HuH-7 (cell line): ENCODE measurements around the gene PLXNB3.
"Not testable (repeated sequence)": the region's sequence is repeated elsewhere in the genome, so short reads cannot be mapped to it uniquely, and the experiment has no call there.

ENCODE experiments used
- DNase-seq: peaks from one replicate; pipeline ENCODE4 v3.0.0; 2011; ENCODE audit warnings: low spot score

Gene PLXNB3

DNA sequence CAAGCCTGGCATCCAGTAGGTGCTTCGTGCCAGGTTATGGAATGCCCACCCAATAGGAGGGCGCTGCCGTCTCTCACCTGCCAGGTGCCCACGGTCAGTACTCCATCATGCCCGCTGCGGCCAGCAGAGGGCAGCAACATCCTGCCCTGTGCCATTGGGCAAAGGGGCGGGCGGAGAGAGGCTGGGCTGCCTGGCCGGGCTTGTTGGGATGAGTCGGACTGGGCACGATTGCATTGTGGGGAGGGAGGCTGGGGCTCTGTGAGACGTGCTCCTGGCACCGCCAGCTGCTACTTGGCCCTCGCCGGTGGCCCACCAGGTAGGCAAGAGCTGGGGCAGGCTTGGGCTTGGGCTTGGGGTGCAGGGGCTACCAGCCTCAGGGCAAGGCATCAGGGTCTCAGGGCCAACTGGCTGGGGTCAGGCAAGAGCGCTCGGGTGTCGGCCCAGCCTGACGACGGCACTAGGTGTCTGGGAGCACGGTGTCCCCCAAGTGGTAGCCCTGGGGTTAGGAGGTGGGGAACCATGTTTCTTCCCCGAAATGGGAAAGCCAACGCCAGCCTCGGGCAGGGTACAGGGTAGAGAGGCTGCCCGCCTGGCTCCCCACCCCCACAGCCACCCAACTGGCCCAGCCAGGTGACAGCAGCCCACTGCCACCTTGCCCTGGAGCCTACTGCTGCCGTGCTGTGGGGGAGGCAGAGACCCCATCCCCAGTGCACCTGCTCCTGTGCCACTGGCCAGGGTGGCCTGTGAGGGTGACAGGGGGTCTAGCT, at the start of gene PLXNB3:
Gene PLXNB3, plus strand, starts transcription at position 261 of the 767 bp plus-strand sequence. CDS start 1,287 bp downstream, outside the sequence.
- DNase-seq = peak; percentile 73

- DNase-seq = no peak
Observed at GRCh38 chrX:153714256-153714655, 49.8 kb upstream of the PLXNB3 start.

GRCh38 chrX:153717445-153717844, 46.6 kb upstream of the PLXNB3 start:
- no peak for DNase-seq

DNA sequence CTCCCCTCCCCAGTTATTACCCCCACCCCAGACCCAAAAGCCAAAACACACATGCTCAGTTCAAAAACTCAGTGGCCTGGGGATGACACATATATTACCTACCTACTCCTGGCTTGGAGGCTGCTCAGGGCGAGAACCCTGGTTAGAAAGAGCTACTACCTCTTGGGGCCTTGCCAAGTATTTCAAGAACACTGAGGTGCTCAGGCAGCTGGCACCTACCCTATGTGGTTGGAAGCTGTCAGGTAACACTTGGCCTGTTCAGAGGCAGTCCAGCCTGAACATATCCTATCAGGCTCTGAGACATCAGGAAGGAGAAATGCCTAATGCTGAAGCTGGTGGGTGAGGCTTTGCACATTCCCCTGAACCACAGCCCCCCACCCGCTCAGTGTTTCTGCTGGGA, 44.8 kb upstream of the PLXNB3 start:
- DNase-seq = no peak

- DNase-seq = no peak
Observed at GRCh38 chrX:153719701-153720100, 44.3 kb upstream of the PLXNB3 start.

DNA sequence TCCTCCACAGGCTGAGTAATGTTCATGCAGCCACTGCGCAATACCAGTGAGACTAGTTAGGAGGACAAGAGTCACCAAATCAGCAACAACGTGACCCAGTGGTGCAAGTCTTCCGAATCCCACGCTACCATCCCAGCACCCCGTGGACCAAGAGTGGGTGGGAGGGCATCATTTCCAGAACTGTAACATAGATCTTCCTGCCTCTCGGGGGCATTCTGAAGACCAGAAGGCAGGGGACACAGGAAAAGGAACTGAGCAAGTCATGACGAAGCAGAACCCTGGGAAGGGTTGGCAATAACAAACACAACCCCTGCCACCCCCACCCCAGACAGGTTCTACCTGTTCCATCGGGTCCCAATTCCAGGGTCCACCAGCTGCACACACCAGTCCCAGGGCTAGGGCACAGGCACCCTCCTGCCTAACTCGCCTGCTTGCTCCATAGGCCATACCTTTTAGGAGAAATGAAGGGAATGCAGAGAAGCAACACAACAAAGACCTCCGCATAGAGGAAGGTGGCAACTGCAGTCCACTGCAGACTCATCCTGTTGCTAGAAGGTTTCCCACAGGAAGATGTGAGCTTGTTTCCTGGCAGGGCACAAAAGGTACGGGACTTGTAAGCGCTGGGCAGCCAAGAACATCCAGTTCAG, 41.2 kb upstream of the PLXNB3 start:
- no peak for DNase-seq

DNA sequence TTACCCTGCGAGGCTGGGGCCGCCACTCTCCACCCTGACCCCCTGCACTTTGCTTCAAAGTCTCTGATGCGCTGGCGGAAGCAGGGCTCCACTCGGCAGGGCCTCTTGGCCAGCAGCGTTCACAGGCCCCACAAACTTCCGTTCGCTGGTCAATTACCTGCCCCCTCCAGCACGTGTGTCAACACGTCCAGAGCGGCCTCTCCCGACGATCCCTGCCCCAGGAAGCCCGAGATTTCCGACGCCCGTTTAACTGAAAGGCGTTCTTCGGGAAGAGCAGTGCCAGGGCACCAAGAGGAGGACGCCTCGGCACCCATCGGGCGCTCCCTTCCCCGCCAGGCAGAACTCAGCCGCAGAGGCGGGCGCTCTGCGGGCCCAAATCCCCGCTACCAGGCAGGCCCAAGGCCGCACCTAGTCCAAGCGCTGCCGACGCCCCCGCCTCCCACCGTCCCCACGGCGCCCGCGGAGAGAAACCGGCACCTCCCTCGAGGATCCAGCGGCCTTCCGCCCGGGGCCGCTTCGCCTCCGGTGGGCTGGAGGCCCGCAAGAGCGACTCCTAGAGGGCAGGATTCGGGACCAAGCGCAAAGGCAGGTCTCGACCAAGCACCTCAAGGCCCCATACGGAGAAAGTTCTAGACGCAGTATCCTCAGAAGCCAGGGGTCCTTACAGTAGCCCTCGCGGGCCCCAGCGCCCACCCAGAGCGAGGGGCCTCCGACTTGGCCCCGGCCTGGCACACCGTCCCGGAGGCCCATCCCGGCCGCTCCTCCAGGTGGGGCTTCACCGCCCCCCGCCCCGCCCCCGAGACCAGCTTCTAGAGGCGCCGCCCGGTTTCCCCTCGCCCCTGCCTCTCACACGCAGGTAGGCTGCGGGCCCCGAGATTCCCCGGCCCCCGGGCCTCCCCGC, 40.4 kb upstream of the PLXNB3 start:
- peak; percentile 55 for DNase-seq

DNA sequence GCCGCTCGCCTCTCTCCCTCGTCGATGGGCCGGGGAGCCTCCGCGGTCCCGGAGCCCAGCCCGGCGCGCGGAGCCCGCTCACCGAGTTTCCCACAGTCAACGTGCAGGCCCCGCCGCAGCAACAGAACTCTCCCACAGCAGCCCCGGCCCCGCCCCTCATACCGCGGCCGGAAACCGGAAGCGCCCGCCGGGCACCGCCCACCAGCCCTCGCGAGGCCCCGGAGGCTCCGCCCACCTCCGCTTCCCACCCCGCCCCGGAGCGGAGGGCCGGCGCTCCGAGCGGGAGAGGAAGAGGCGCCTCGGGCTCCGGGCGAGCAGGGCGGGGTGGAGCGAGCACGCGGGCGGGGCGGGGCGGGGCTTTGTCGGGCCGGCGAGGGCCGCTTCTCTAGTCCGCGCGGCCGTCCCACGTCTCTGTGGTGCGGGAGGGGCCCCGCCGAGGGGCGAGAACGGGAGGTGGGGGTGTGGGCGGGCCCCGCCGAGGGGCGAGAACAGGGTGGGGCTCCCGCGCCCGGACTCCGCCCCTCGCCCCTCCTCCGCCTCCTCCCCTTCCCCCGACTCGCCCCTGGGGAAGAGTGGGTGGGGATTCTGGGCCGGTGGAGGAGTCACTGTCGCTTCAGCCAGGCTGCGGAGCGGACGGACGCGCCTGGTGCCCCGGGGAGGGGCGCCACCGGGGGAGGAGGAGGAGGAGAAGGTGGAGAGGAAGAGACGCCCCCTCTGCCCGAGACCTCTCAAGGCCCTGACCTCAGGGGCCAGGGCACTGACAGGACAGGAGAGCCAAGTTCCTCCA, 39.6 kb upstream of the PLXNB3 start, which contains the start of the genes ABCD1 and BCAP31:
Gene ABCD1, plus strand, starts transcription at position 605 of the 787 bp plus-strand sequence. CDS start 411 bp downstream, outside the sequence.
Gene BCAP31, minus strand, starts transcription at position 136 of the 787 bp plus-strand sequence. CDS start 1,143 bp downstream, outside the sequence.
- peak; percentile 94 for DNase-seq

- peak; percentile 48 for DNase-seq
Observed at GRCh38 chrX:153725039-153725831, 38.8 kb upstream of the PLXNB3 start.

DNA sequence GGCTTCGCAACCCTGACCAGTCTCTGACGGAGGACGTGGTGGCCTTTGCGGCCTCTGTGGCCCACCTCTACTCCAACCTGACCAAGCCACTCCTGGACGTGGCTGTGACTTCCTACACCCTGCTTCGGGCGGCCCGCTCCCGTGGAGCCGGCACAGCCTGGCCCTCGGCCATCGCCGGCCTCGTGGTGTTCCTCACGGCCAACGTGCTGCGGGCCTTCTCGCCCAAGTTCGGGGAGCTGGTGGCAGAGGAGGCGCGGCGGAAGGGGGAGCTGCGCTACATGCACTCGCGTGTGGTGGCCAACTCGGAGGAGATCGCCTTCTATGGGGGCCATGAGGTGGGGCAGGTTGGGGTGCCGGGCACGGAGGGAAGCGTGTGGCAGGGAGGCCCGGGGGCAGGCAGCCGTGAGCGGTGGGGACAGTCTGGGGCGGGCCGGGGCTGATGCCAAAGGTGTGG, 38.2 kb upstream of the PLXNB3 start:
- DNase-seq = no peak

GRCh38 chrX:153726286-153727122, 37.5 kb upstream of the PLXNB3 start:
- DNase-seq = peak; percentile 79

- no peak for DNase-seq
Observed at GRCh38 chrX:153727123-153727931, 36.7 kb upstream of the PLXNB3 start.

DNA sequence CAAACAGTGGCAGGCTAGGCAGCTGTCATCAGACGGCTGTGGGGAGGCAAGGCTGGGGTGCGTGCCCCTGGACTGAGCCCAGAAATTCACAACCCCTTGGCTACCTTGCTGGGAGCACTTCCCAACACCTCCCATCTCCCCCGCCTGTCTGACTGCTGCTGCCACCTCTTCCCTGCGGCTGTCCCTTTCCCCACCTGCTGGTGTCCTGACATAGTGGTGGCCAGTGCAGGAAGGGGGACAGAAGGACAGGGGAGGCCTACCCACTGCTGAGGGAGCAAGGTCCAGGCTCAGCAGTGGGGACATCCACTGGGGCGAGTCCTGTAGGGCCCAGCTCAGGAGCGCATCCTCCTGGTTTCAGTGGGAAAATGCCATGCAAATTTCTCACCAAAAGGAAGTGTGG, 36.0 kb upstream of the PLXNB3 start:
- no peak for DNase-seq

- no peak for DNase-seq
Observed at GRCh38 chrX:153728951-153729631, 35.0 kb upstream of the PLXNB3 start.

- DNase-seq = not testable (repeated sequence)
Observed at GRCh38 chrX:153730115-153730514, 33.9 kb upstream of the PLXNB3 start.

GRCh38 chrX:153731117-153731844, 32.8 kb upstream of the PLXNB3 start:
- DNase-seq = peak; percentile 66

GRCh38 chrX:153731845-153732215, 32.2 kb upstream of the PLXNB3 start:
- no peak for DNase-seq
